HEK293T (cell line): ENCODE measurements around the gene CEP192.

Experiments
- BHLHE40 ChIP-seq: fragments of 450-650 bp; IDR thresholded peaks from 2 replicates; pipeline ENCODE4 v1.6.1; 2016; ENCODE audit warnings: mild to moderate bottlenecking, moderate library complexity, borderline replicate concordance
- CTBP1 ChIP-seq: fragments of 450-650 bp; IDR thresholded peaks from 2 replicates; pipeline ENCODE4 v1.6.1; 2016; ENCODE audit warnings: borderline replicate concordance
- ELF4 ChIP-seq: fragments of 450-650 bp; IDR thresholded peaks from 2 replicates; pipeline ENCODE4 v1.6.1; 2017; ENCODE audit warnings: antibody characterized with exemption
- FOXA1 ChIP-seq: fragments of 450-650 bp; IDR thresholded peaks from 2 replicates; pipeline ENCODE4 v1.6.1; 2016; ENCODE audit warnings: mild to moderate bottlenecking
- FOXK2 ChIP-seq: fragments of 450-650 bp; IDR thresholded peaks from 2 replicates; pipeline ENCODE4 v1.6.1; 2016; ENCODE audit warnings: mild to moderate bottlenecking
- FOXM1 ChIP-seq: fragments of 450-650 bp; IDR thresholded peaks from 2 replicates; pipeline ENCODE4 v1.6.1; 2017; ENCODE audit warnings: mild to moderate bottlenecking, borderline replicate concordance
- HDGF ChIP-seq: fragments of 450-650 bp; IDR thresholded peaks from 2 replicates; pipeline ENCODE4 v1.6.1; 2017; ENCODE audit warnings: antibody characterized with exemption, borderline replicate concordance
- LEF1 ChIP-seq: fragments of 450-650 bp; IDR thresholded peaks from 2 replicates; pipeline ENCODE4 v1.6.1; 2017; ENCODE audit warnings: mild to moderate bottlenecking, borderline replicate concordance
- SP1 ChIP-seq: fragments of 450-650 bp; IDR thresholded peaks from 2 replicates; pipeline ENCODE4 v1.6.1; 2017
- SUZ12 ChIP-seq: fragments of 450-650 bp; IDR thresholded peaks from 2 replicates; pipeline ENCODE4 v1.6.1; 2016; ENCODE audit warnings: mild to moderate bottlenecking
- TARDBP ChIP-seq: fragments of 450-650 bp; IDR thresholded peaks from 2 replicates; pipeline ENCODE4 v1.6.1; 2016
- ZNF384 ChIP-seq: fragments of 450-650 bp; IDR thresholded peaks from 2 replicates; pipeline ENCODE4 v1.6.1; 2016

GRCh38 chr18:13159579-13159978, 168.4 kb downstream of the CEP192 start:
- TF ChIP-seq FOXM1 (no peak), ZNF384 (no peak), SUZ12 (no peak), BHLHE40 (no peak), ELF4 (no peak), TARDBP (no peak), FOXK2 (no peak), SP1 (no peak), FOXA1 (no peak), HDGF (no peak), LEF1 (no peak), CTBP1 (no peak)
